HFFc6 (cell line): ENCODE results near the gene OR52E4. TPM values are rescaled to one million over a fixed set of nuclear protein-coding genes. Genes with fewer than 3 reads are reported as not detected.

ENCODE experiments used
- DNase-seq: peaks from one replicate; pipeline ENCODE4 v3.0.0-alpha.2; 2018
- H3K27ac Mint-ChIP-seq: 2 replicates; pipeline ENCODE4 v1.8.0; 2020; ENCODE audit warnings: mild to moderate bottlenecking, mixed read lengths
- H3K27me3 Mint-ChIP-seq: 2 replicates; pipeline ENCODE4 v1.8.0; 2021; ENCODE audit warnings: mild to moderate bottlenecking, moderate library complexity, mixed read lengths; ENCODE audit not compliant: insufficient read depth
- H3K36me3 Mint-ChIP-seq: 2 replicates; pipeline ENCODE4 v1.8.0; 2021; ENCODE audit warnings: low read depth, mixed read lengths
- H3K4me1 Mint-ChIP-seq: 2 replicates; pipeline ENCODE4 v1.8.0; 2020; ENCODE audit warnings: low read depth, mixed read lengths
- H3K4me3 Mint-ChIP-seq: 2 replicates; pipeline ENCODE4 v1.8.0; 2020; ENCODE audit warnings: mild to moderate bottlenecking, moderate library complexity, mixed read lengths
- H3K9me3 Mint-ChIP-seq: 2 replicates; pipeline ENCODE4 v1.8.0; 2020; ENCODE audit warnings: mild to moderate bottlenecking, mixed read lengths
- total RNA-seq, 6 experiments: library from RNA; stranded (reverse); fragmentation: NEBNext Ultra II Directional; extraction: Animal tissue kit (Norgen Biotek cat#: 25700); gene quantifications; 2 replicates in 1 of 6; 3 replicates in 5 of 6; pipeline ENCODE4 v1.2.3, GENCODE V29; 2021
- TF ChIP-seq, protein P1 (sequence below): fragments of 200-600 bp; sonication (generic); IDR thresholded peaks from 2 replicates; pipeline ENCODE4 v1.5.0; 2021; ENCODE audit warnings: antibody characterized with exemption, mild to moderate bottlenecking

The OR52E4 gene
- total RNA-seq, 6 experiments from 2014 or later: not detected

DNA sequence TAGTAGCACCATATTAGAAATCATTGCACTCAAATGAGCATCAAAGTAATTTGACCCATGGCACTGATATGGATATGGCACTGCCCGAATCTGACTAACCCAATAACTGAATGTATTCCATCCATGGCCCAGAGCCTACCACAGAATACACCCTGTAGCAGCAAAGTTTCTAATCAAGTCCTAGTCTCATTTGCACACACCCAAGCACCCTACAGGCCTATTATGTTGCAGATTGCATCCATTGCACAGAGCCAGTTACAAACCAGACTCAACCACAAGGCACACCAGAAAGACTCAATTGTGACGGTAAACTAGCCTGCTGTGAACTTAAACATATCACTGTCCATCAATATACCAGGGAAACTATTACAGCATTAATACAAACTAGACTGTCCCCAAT is 19.1 kb downstream of the OR52E4 start:
- no peaks in the 10 kb centered on the region for H3K4me1 Mint-ChIP-seq
- no peak overlapping the region for H3K4me3 Mint-ChIP-seq
- no peaks in the 10 kb centered on the region for H3K9me3 Mint-ChIP-seq
- H3K36me3 Mint-ChIP-seq: no peaks in the 10 kb centered on the region
- no peaks in the 10 kb centered on the region; the same call in 1 of the 2 replicates for H3K27me3 Mint-ChIP-seq
- H3K27ac Mint-ChIP-seq: no peak overlapping the region
- TF ChIP-seq, protein P1, sequence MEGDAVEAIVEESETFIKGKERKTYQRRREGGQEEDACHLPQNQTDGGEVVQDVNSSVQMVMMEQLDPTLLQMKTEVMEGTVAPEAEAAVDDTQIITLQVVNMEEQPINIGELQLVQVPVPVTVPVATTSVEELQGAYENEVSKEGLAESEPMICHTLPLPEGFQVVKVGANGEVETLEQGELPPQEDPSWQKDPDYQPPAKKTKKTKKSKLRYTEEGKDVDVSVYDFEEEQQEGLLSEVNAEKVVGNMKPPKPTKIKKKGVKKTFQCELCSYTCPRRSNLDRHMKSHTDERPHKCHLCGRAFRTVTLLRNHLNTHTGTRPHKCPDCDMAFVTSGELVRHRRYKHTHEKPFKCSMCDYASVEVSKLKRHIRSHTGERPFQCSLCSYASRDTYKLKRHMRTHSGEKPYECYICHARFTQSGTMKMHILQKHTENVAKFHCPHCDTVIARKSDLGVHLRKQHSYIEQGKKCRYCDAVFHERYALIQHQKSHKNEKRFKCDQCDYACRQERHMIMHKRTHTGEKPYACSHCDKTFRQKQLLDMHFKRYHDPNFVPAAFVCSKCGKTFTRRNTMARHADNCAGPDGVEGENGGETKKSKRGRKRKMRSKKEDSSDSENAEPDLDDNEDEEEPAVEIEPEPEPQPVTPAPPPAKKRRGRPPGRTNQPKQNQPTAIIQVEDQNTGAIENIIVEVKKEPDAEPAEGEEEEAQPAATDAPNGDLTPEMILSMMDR: no peak
- DNase-seq: no peak

DNA sequence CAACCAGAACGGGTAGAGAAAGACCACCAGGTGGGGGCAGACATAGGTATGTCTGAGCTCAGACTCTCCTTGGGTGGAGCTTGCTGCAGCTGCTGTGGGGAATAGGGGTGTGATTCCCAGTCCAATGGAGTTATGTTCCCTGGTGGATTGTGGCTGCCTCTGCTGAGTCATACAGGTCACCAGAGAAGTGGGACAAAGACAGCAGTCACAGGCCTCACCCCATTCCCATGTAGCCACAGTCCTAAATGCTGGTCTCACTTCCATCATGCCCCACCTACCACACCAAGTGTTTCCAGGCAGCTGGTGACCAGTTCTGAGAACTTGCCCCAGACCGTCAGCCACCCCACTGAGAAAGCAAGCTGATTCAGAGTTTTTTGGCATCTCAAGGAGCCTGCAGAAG is 30.1 kb downstream of the OR52E4 start:
- H3K36me3 Mint-ChIP-seq: no peaks in the 10 kb centered on the region
- no peaks in the 10 kb centered on the region for H3K4me1 Mint-ChIP-seq
- TF ChIP-seq, protein P1: no peak
- DNase-seq: no peak
- no peak overlapping the region for H3K27ac Mint-ChIP-seq
- no peak overlapping the region for H3K4me3 Mint-ChIP-seq
- H3K9me3 Mint-ChIP-seq: peaks cover 54% of the 10 kb centered on the region
- no peaks in the 10 kb centered on the region for H3K27me3 Mint-ChIP-seq

DNA sequence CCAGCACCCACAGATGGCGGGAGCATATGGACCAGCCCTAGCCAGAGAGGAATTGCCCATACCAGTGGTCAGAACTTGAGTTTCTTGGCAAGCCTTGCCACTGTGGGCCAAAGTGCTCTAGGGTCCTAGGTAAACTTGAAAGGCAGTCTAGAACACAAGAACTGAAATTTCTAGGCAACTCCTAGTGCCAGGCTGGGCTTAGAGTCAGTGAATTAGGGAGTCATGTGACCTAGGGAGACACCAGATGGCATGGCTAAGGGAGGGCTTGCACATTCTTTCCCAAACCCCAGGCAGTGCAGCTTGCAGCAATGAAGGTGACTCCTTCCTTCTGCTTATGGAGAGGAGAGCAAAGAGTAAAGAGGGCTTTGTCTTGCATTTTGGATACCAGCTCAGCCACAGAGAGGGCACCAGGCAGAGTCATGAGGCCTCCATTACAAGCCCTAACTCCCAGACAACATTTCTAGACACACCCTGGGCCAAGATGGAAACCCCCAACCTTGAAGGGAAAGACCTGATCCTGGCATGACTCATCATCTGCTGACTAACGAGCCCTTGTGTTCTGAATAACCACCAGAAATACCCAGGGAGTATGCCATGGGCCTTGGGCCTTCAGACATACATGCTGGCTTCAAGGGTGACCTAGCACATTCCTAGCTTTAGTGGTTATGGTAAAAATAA is 42.5 kb downstream of the OR52E4 start:
- DNase-seq: no peak
- no peak overlapping the region for H3K27ac Mint-ChIP-seq

DNA sequence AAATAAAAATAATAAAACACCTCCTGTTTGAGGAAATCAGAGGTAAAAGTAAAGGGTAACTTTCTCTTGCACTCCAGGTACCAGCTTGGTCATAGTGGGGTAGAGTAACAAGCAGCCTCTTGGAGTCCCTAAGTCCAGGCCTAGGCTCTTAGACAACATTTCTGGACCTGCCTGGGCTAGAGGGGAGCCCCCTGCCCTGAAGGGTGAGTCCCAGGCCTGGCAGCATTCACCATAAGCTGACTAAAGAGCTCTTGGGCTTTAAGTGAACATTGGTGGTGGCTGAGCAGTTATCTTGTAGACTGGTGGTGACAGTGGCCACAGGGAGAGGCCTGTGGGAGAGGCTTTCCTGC is 43.0 kb downstream of the OR52E4 start:
- Mint-ChIP-seq H3K27ac (no peak overlapping the region), H3K4me3 (no peak overlapping the region), H3K9me3 (peaks cover 35% of the 10 kb centered on the region), H3K4me1 (no peaks in the 10 kb centered on the region), H3K27me3 (no peaks in the 10 kb centered on the region), H3K36me3 (peaks cover 3% of the 10 kb centered on the region; the same call in 1 of the 2 replicates)
- TF ChIP-seq, protein P1: no peak
- no peak for DNase-seq

More for the DNA sequence above, 42.5 kb downstream of the OR52E4 start:
- no peaks in the 10 kb centered on the region for H3K4me1 Mint-ChIP-seq
- peaks cover 36% of the 10 kb centered on the region for H3K9me3 Mint-ChIP-seq
- H3K36me3 Mint-ChIP-seq: no peaks in the 10 kb centered on the region
- H3K27me3 Mint-ChIP-seq: no peaks in the 10 kb centered on the region
- no peak overlapping the region for H3K4me3 Mint-ChIP-seq
- TF ChIP-seq, protein P1: no peak

DNA sequence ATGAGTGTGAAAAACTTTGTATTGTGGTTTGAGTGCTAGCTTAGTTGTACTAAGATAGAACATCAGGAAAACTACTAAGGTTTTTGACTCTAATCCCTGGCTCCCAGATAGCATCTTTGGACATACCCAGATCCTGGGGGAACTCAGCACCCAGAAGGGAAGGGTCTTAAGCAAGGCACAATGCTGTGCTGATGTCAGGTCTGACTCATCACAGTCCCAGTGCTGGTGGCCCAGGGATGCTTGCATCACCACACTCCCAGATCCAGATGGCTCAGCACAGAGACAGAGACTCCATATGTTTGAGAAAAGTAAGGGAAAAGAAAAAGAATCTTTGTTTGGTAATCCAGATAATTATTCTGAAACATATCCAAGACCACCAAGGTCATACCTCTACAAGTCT is 43.4 kb downstream of the OR52E4 start:
- no peak overlapping the region for H3K4me3 Mint-ChIP-seq
- TF ChIP-seq, protein P1: no peak
- H3K9me3 Mint-ChIP-seq: peaks cover 35% of the 10 kb centered on the region
- H3K27ac Mint-ChIP-seq: no peak overlapping the region
- H3K4me1 Mint-ChIP-seq: no peaks in the 10 kb centered on the region
- no peaks in the 10 kb centered on the region for H3K27me3 Mint-ChIP-seq
- no peak for DNase-seq
- H3K36me3 Mint-ChIP-seq: peaks cover 5% of the 10 kb centered on the region; the same call in 1 of the 2 replicates
